Stromal cell of bone marrow (primary cell): ENCODE results near the gene CXCL5.

Source experiments
- DNase-seq: peaks from one replicate; pipeline ENCODE4 v3.0.0-alpha.2; 2012; ENCODE audit warnings: low read depth

The CXCL5 gene

DNA sequence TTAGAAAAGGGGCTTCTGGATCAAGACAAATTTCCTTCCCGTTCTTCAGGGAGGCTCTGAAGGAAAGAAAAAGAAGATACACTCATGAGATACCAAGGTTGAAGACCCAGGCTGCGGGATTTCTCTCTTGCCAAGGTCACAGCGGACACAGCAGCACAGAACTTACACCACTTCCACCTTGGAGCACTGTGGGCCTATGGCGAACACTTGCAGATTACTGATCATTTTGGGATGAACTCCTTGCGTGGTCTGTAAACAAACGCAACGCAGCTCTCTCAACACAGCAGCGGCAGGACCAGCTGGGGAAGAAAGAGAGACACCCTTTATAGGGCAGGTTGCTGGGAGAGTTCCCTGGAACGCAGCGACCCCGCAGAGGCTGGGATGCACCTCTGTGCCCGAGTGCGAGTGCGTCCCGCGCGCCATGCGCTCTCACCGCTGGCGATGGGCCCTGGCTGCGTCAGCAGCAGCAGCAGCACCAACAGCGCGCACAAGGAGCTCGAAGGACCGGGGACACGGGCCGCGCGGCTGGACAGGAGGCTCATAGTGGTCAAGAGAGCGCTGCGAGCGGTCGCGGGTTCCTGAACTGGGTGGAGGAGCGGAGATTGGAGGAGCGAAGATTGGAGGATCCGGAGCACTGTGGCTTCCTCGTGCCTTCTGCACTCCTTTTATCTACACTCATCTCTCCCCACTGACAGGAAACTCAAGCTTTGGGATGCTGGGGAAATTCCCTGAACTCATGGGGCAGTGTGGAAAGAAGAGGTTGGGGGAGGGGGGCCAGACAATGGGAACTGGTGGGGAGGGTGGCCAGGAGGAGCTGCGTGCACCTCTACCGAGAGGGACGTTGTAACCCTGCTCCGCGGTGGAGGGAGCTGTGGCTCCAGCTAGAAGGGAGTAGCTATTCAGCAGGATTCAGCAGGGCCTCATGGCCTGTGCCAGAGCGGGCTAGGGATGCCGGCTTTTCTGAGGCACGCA is at the start of gene CXCL5:
Gene CXCL5 (minus strand): TSS at position 638 of the 972 bp plus-strand sequence. CDS start 96 bp downstream, at position 542.
- DNase-seq, result no peak

DNA sequence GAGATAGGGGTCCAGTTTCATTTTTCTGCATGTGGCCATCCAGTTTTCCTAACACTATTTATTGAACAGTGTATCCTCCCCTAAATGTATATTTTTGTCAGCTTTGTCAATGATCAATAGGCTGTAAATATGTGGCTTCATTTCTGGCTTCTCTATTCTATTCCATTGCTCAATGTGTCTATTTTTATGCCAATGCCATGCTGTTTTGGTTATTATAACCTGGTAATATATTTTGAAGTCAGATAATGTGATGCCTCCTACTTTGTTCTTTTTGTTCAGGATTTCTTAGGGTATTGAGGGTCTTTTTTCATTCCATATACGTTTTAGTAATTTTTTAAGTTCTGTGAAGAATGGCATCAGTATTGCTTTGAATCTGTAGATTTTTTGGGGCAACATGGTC is 48.7 kb upstream of the CXCL5 start:
- no peak for DNase-seq

DNA sequence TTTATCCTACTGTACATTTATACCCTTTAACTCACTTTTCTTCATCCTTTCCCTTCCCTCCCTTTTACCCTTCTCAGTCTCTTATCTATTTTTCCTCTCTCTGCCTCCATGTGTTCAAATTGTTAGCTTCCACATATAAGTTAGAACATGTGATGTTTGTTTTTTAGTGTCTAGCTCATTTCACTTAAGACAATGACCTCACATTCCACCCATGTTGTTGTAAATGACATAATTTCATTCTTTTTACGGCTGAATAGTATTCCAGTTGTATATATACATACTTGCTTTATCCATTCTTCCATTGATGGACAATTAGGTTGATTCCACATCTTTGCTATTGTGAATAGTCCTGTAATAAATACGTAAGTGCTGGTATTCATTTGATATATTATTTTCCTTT is 47.3 kb upstream of the CXCL5 start:
- DNase-seq, result no peak

DNA sequence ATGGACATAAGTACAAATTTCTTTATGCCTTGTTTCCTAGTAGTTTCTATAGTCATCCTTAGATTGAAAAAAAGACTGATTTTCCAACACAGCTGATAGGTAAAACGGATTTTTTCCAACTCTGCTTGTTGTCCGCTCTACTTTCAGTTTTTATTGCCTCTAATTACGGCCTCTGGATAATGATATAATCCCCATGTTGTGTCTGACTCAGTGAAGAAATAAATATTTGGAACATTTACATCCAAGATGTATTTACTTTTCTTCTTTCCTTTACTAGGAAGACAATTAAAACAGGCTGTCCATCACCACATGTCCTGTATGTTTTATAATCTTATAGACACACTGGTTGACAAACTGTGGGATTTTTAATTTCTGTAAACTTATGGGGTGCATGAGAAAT is 46.8 kb upstream of the CXCL5 start:
- no peak for DNase-seq

DNA sequence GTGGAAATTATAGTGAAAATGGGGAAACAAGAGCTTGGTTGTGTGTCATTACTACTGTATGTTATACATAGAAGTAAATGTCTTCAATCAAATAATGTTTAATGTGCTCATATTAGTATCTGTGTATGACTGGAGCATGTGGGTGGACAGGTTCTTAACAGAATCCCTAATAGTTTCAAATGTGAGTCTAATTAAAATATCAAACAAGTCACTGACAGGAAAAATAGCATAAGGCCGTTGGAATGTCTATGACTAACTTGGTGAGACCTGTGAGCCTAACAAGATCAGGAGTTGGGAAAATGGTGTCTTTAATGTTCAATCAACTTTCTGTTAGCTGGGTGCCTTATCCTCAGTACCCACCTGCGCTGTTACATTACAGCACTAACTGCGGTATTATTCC is 46.2 kb upstream of the CXCL5 start:
- DNase-seq, result no peak

DNA sequence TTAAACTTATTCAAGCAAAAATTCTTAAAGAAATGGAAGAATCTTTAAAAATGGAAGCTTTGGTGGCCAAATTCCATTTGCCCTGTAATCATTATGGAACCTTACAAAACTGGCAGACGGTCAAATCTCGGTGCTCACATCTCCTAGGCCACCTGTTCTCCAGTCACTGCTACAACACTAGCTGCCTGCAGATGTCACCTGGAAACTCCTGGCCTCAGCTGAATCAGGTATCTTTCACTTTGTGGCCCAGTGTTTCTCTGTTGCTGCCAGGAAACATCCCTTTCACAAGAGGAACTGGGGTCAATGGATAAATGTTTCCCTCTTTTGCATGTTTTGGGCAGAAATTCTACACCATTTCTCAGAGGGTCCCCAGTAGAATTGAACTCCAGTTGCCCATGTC is 44.2 kb upstream of the CXCL5 start:
- DNase-seq, result no peak

DNA sequence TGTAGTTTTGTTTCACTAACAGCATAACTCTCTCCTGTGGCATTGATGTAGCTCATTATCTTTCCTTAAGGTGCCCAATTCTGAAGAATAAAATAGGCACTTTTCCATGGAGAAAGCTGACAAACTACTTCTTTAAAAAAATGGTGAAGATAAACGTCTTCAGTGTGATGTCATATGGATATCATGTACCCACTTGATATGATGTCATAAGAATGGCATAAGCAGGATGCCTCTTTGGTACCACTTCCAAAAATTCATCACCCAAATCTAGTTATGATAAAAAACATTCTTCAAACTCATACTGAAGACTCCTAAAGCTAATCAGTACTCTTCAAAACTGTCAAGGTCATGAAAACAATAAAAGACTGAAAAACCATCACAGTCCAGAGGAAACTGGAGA is 42.9 kb upstream of the CXCL5 start:
- no peak for DNase-seq

DNA sequence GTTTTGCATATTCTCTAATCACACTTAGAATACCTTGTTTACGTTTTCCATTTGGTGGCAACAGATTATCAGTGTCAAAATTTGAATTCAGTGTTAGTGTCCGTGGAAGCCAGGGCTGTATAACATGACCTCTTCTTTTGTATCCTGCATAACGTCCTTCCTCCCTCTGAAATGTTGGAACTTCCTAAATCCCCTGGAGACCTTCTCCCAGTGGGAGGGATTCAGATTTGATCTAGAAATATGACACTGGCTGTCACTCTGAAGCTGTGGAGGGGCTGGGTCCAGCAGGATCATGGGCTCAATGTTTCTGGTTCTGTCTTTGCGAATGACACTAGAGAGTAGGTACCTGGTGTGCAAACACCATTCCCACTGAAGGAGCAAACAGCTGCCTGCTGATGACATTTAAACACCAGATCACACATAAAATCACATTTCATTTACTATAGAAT is 40.9 kb upstream of the CXCL5 start:
- DNase-seq, result no peak

DNA sequence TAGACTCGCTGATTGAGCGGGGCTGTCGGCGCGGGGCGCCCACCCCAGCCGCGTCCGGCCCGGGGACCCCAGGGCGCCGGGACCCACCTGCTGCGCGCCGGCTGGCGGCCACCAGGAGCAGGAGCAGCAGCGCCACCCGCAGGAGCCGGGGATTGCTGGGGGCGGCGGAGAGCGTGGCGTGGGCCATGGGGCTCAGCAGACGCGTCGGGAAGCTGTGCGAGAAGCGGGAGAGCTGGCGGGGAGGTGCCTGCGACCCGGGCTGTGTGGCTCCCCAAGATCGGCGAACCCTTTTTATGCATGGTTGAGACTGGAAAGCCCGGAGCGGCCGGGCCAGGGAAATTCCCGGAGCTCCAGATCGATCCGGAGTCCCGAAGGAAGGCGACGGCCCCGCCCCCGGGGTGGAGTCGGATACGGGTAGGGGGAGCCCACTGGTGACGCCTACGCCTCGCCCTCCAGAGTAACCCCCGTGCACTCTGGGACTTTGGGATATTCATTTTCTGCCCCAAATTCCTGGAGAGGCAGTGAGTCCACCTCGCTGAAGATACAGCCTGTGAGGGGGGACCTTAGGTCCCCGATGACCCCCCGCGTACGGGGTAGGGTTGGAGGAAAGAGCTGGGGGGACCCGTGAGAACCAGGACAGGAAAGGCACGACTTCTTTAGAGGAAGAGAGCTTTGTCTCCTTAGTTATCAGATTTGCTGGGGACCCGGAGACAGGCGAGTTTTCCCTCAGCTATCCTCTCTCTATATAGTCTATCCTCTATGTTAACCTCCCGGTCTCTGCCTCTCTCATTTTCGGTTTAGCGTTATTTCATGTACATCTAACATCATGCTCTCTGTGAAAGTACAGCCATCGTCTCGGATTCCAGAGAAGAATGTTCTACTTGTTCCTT is 40.2 kb upstream of the CXCL5 start, which contains the start of gene CXCL3:
Gene CXCL3 (minus strand): TSS at position 265 of the 890 bp plus-strand sequence. CDS start 78 bp downstream, at position 187.
- peak; percentile 40 for DNase-seq

DNA sequence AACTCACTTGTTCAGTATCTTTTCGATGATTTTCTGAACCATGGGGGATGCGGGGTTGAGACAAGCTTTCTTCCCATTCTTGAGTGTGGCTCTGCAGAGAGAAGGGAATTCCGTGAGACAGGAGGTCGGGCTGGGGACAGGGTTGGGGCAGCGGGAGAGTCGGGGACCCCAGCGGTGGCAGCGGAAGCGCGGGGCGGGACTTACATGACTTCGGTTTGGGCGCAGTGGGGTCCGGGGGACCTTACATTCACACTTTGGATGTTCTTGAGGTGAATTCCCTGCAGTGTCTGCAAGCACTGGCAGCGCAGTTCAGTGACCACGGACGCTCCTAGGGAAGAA is 39.6 kb upstream of the CXCL5 start:
- DNase-seq, result no peak

DNA sequence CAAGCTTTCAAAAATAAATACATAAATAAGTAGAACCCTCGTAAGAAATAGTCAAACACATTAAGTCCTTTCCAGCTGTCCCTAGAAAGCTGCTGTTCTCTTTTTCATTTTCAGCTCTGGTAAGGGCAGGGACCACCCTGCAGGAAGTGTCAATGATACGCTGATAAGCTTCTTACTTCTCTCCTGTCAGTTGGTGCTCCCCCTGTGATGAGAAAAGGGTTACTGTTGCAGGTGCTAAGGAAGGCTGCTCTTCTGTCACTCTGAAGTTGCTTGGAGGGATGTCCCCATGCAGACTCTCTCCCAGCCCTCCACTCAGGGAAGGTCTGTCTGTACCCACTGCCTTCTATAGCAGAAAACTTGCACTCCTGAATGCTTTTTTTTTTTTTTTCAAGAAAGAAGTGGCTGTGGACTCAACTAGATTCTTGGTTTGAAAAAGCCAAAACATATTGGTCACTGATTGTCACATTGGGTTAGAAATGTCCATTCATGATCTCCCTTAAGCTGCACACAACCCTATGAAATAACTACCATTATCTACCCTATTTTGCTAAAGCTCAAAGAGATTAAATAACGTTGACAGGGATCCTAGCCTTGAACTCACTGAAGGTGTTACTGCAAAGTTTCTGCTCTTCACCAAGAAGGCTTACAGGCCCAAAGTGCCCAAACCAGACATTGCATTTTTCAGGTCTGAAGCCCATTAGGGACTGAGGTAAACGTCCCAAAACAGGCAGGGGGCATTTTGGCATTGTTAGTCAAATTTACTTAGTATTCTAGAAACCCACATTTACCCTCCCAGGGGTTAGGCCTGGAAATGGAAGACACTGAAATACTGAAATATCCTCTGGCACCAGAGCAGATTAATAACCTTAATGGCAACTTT is 38.8 kb upstream of the CXCL5 start:
- DNase-seq, result no peak

DNA sequence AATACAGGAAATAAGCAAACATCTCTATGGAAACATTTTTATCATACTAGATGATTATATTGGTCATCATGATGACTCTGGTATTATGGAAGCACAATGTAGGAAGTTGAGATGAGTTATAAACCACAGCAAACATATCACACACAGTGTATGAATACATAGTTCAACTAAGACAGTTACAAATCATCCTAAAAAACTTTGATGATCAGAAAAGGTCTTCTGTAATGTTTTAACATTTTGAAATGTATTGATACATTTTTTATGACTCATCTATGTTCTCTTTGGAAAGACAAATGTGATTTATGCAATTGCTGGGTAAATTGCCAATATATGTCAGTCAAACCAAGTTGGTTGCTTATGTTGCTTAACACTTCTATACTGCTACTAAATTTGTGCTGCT is 35.3 kb upstream of the CXCL5 start:
- peak; percentile 49 for DNase-seq

DNA sequence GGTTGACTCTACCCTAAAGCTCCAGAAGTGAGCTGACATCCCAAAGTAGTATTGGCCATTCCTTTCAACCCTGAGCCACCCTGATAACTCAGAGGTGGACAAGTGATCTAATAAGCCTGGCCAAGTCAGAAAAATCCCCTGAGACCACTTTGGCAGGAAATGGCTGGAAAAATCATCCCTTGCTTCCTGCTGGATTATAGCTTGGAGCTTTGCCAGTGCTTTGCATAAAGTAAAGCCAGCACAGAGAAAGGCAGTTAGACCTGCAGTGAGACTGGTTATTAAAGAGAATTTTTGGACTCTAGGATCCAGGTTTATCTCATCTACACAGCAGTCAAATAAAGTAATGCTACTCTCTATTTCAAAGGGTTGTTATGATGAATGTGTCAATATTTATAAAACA is 33.6 kb upstream of the CXCL5 start:
- DNase-seq, result no peak

DNA sequence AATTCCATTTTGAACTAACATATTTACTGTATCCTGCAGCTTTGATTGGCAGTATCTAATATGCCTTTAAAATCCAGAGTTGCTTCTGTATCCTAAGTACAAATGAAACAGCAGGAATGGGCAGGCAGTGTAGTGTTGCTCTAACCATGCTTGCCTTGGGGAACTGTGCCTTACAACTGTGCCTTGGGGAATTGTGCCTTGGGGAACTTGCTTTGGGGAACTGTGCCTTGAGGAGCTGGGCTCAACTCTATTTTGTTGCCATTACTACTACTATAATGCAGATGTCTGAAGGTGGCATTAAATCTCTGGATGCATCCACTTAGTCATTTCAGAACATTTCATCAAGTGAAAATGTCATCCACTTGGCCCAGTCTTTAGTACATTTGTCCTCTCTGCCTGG is 33.1 kb upstream of the CXCL5 start:
- DNase-seq, result no peak

DNA sequence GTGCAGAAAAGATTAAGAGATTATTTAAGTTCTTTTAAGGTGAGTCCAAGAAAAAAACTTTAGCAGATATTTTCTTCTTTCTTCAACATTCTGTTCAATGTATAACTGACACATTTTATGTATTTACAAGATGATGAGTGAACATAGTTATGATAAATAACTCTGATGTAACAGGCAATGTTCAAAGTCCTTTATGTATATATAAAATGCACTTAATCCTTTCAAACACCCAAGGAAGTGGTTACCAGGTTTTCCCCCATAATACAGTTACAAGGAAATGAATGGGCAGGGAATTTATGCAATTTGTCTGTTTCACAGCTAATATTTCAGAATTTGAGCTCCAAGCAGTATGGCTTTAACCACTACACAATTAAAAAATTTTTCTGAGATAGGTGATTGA is 31.8 kb upstream of the CXCL5 start:
- DNase-seq, result no peak

DNA sequence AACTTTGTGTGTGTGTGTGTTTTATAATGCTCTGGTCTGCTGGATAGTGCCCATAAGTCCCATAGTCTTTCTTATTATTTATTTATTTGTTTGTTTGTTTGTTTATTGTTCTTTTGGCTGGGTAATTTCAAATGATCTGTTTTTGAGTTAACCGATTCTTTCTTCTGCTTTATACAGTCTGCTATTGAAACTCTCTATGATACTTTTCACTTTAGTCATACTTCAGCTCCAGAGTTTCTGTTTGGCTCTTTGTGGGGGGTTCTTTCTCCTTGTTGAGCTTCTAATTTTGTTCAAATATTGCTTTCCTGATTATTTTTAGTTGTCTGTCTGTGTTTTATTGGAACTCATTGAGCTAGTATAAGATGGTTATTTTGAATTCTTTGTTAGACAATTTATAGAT is 30.0 kb upstream of the CXCL5 start:
- DNase-seq, result no peak

DNA sequence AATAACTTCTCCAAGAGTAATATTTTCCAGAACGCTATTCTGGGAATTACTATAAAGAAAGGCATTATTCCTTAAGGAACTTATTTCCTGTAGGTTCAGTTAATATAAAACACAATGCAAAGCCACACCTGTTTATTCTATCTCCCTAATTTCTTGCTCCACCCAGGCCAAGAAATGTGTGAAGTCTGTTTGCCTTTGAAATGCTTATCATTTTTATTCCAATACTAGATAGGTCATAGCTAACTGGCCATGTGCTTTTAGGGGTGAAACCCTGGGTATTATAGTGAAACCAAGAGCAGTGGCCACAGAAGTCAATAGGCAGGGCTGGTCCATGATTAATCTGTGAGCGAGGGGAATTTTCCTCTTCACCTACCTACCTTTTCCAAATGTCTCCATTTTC is 25.2 kb upstream of the CXCL5 start:
- DNase-seq, result no peak

DNA sequence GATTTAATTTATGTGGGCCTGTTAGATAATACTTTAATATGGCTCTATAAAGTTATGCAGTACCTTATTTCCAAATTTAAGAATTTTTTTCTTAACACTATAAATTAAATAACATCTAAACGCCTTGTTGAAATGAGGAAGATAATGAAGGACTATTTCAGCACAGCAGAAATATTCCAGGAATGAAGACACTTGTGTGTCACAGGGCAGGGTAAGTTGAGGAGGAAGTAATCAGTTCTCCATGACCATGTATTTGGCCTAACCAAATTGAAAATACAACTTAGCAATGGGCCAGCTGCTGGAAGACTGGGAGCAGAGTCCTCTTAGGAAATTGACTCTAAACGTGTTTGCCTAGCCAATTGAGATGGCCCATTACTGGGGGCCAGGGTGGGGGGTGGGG is 23.1 kb upstream of the CXCL5 start:
- no peak for DNase-seq

DNA sequence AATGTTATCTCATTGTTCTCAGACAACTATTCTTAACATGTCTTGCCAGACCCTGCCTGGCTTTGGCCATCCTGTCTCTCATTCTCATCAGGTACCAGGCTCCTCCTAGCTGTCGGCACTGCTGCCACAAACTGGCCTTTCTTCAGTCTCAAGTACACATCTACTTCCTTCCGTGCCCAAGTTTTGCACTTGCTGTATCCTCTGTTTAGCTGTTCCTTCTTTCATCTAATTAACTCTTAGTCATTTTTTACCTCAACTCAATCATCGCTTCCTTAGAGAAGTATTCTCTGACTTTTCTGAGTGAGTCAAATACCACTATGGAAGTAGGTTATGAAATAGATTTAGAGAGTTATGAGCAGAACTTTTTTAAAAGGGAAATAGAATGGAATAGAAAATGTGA is 20.3 kb upstream of the CXCL5 start:
- no peak for DNase-seq

DNA sequence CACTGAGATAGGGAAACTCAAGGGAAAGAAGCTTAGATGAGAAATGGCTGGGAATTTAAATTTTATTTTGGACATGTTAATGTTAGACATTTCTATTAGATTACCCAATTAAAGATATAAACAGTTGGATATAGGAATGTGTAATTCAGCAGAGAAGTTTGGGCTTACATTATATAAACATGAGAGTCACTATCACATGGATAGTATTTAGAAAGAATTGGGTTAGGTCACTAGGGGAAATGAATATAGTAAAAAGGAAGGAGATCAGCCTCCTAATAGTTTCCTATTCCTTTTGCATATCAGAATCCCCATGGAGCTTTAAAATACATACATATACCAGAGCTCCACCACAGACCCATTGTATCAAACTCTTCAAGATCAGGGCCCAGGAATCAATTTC is 19.6 kb upstream of the CXCL5 start:
- no peak for DNase-seq

DNA sequence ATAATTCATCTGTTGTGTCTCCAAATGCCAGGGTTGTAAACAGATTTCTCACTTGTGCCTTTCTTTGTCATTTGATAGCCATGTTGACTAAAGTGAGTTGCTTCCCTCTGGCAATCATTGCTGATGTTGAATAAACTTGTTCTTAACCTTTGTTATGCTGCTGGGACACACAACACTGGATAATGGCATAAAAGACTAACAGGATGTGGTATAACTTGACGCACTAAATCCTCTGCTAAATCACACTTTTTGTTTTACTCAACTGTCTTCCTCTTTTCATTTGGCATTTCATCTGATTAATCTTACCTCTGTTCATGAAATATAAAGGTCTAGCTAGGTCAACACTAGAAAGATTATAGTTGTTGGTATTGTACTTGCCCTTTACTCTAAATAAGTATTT is 17.6 kb upstream of the CXCL5 start:
- no peak for DNase-seq
